ENCODE data around the gene ARMC9.
"Not testable (repeated sequence)": the region's sequence is repeated elsewhere in the genome, so short reads cannot be mapped to it uniquely, and the experiment has no call there.

Gene ARMC9

GRCh38 chr2:231369580-231370428, 171.4 kb downstream of the ARMC9 start:
- DNase-seq, result no peak

GRCh38 chr2:231370429-231370748, 172.0 kb downstream of the ARMC9 start:
- no peak for DNase-seq

- DNase-seq, result no peak
Observed at GRCh38 chr2:231370749-231371429, 172.5 kb downstream of the ARMC9 start.

GRCh38 chr2:231371430-231372054, 173.1 kb downstream of the ARMC9 start:
- DNase-seq, result no peak

GRCh38 chr2:231372326-231372725, 173.9 kb downstream of the ARMC9 start:
- no peak for DNase-seq

GRCh38 chr2:231373184-231373583, 174.8 kb downstream of the ARMC9 start:
- no peak for DNase-seq

- no peak for DNase-seq
Observed at GRCh38 chr2:231373786-231374349, 175.4 kb downstream of the ARMC9 start.

GRCh38 chr2:231374771-231375170, 176.3 kb downstream of the ARMC9 start:
- no peak for DNase-seq

GRCh38 chr2:231375994-231376615, 177.7 kb downstream of the ARMC9 start:
- DNase-seq, result not testable (repeated sequence)

GRCh38 chr2:231376857-231377256, 178.4 kb downstream of the ARMC9 start:
- DNase-seq, result no peak

- DNase-seq, result no peak
Observed at GRCh38 chr2:231378026-231378722, 179.7 kb downstream of the ARMC9 start.

GRCh38 chr2:231379266-231380215, 181.1 kb downstream of the ARMC9 start:
- no peak for DNase-seq

GRCh38 chr2:231380307-231380706, 181.9 kb downstream of the ARMC9 start:
- DNase-seq, result no peak

- no peak for DNase-seq
Observed at GRCh38 chr2:231380991-231381847, 182.8 kb downstream of the ARMC9 start.

GRCh38 chr2:231382116-231382515, 183.7 kb downstream of the ARMC9 start:
- no peak for DNase-seq

GRCh38 chr2:231383416-231384108, 185.1 kb downstream of the ARMC9 start:
- no peak for DNase-seq

GRCh38 chr2:231384109-231384435, 185.6 kb downstream of the ARMC9 start:
- no peak for DNase-seq

- no peak for DNase-seq
Observed at GRCh38 chr2:231384970-231385369, 186.5 kb downstream of the ARMC9 start.

- DNase-seq, result no peak
Observed at GRCh38 chr2:231385429-231385828, 187.0 kb downstream of the ARMC9 start.

GRCh38 chr2:231386446-231386845, 188.0 kb downstream of the ARMC9 start:
- no peak for DNase-seq
